GM18858 (cell line): Measurements from ENCODE around the gene CCDC81.
"Not testable (repeated sequence)": the region's sequence is repeated elsewhere in the genome, so short reads cannot be mapped to it uniquely, and the experiment has no call there.

Source experiments
- ATAC-seq: cut with Tn5 transposase; IDR thresholded peaks from one replicate; pipeline ENCODE4 v1.9.1; 2021; ENCODE audit not compliant: unreplicated experiment

The CCDC81 gene

GRCh38 chr11:86386746-86387145 lies 12.1 kb downstream of the CCDC81 start:
- ATAC-seq, result no peak

GRCh38 chr11:86388198-86388597 lies 13.5 kb downstream of the CCDC81 start:
- no peak for ATAC-seq

GRCh38 chr11:86390487-86390886 lies 15.8 kb downstream of the CCDC81 start:
- no peak for ATAC-seq

- no peak for ATAC-seq
Observed at GRCh38 chr11:86395061-86395551, 20.4 kb downstream of the CCDC81 start.

GRCh38 chr11:86396396-86396795 lies 21.7 kb downstream of the CCDC81 start:
- no peak for ATAC-seq

GRCh38 chr11:86397351-86397750 lies 22.7 kb downstream of the CCDC81 start:
- no peak for ATAC-seq

- ATAC-seq, result no peak
Observed at GRCh38 chr11:86398106-86398505, 23.4 kb downstream of the CCDC81 start.

GRCh38 chr11:86403458-86403857 lies 28.8 kb downstream of the CCDC81 start:
- no peak for ATAC-seq

GRCh38 chr11:86408845-86409244 lies 34.2 kb downstream of the CCDC81 start:
- no peak for ATAC-seq

- no peak for ATAC-seq
Observed at GRCh38 chr11:86414032-86414431, 39.3 kb downstream of the CCDC81 start.

- no peak for ATAC-seq
Observed at GRCh38 chr11:86415026-86415425, 40.3 kb downstream of the CCDC81 start.

- ATAC-seq, result no peak
Observed at GRCh38 chr11:86416494-86416893, 41.8 kb downstream of the CCDC81 start.

- ATAC-seq, result not testable (repeated sequence)
Observed at GRCh38 chr11:86416951-86417350, 42.3 kb downstream of the CCDC81 start.

- no peak for ATAC-seq
Observed at GRCh38 chr11:86418106-86418505, 43.4 kb downstream of the CCDC81 start.

- ATAC-seq, result no peak
Observed at GRCh38 chr11:86418513-86418912, 43.8 kb downstream of the CCDC81 start.

- ATAC-seq, result no peak
Observed at GRCh38 chr11:86418917-86419316, 44.2 kb downstream of the CCDC81 start.

GRCh38 chr11:86421946-86422345 lies 47.3 kb downstream of the CCDC81 start:
- no peak for ATAC-seq

GRCh38 chr11:86422371-86422770 lies 47.7 kb downstream of the CCDC81 start:
- ATAC-seq, result no peak

GRCh38 chr11:86423488-86423887 lies 48.8 kb downstream of the CCDC81 start:
- ATAC-seq, result not testable (repeated sequence)

GRCh38 chr11:86427441-86427840 lies 52.8 kb downstream of the CCDC81 start:
- no peak for ATAC-seq

GRCh38 chr11:86431258-86431657 lies 56.6 kb downstream of the CCDC81 start:
- no peak for ATAC-seq

- ATAC-seq, result not testable (repeated sequence)
Observed at GRCh38 chr11:86433361-86434095, 58.8 kb downstream of the CCDC81 start.

GRCh38 chr11:86435711-86436110 lies 61.0 kb downstream of the CCDC81 start:
- ATAC-seq, result no peak
